Measurements from ENCODE around the gene LDB2.

LDB2 gene

GRCh38 chr4:16750882-16751642 is 147.4 kb downstream of the LDB2 start:
- no peak for DNase-seq

DNA sequence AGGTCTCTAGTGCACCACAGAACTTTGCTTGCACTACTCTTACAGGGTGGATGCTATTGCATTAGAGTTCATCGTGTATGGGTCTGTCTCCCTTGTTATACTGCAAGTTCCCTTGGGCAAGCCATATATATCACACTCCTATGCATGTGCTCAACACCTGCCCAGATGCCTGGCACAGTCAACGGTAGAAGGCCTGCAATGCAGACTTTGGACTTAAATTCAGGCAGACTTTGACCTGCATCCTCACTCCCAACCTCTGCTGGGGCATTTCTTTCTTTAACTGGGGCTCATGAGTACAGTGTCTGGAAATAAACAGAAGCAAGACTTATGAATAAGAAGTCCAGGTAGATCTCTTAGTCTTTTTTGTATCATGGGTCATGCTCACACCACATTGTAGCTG is 148.2 kb downstream of the LDB2 start:
- no peak for DNase-seq

DNA sequence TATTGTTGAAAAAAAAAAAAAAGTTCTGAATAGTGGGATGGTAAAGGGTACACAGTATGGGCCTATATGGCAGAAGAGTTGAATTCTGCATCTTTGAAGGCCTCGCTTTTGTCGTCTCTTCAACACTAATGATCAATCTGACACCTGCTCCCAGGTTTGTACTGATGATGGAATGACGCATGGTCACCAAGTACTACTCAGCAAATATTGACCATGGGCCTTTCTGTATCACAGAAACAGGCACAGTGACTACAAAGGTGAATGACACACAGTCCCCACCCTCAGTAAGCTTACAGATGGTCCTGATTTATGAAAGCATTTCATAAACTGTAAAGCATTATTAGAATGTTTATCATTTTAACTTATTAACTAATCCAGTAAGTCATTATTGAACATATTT is 152.6 kb downstream of the LDB2 start:
- no peak for DNase-seq

GRCh38 chr4:16745009-16745635 is 153.3 kb downstream of the LDB2 start:
- no peak for DNase-seq

DNA sequence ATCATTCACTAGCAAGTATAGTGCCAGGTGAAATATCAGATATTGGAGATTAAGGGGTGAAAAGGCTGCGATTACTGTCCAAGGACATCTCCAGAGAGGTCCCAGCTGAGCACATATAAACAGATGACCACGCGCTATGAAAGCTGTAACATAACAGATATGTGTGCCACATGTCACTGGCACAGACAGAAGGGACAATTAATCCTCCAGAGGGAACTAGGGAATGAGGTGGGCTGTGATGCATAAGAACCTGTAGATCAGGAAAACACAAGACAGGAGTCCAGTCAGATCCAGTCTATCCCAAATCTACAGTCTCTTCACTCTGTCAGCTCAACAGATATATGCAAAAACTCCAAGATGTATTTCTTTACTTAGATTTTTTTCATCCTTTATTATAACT is 157.2 kb downstream of the LDB2 start:
- DNase-seq, result no peak

GRCh38 chr4:16739997-16740624 is 158.3 kb downstream of the LDB2 start:
- DNase-seq, result no peak

- no peak for DNase-seq
These were observed 159.9 kb downstream of the LDB2 start for GRCh38 chr4:16738558-16738957.

- DNase-seq, result no peak
These were observed 164.9 kb downstream of the LDB2 start for GRCh38 chr4:16733509-16733908.

DNA sequence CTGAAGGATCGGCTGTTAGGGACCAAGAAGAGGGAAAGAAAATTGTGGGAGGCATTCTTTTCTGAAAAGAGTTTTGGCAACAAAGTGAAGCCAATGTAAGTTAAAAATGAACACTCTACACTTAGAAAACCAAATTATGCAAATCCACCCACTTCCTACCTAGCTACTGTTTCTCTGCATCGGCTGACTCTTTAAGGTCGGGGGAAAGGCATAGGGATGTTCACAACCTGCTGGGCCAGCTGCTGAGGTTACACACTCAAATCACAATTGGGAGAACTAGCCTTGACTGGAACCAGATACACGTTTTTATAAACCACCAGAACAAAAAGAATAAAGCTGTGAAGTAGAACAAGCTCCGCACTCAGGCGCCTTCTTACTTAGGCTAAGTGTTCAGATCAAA is 165.7 kb downstream of the LDB2 start:
- no peak for DNase-seq

GRCh38 chr4:16731776-16732380 is 166.6 kb downstream of the LDB2 start:
- DNase-seq, result no peak

- DNase-seq, result no peak
These were observed 167.8 kb downstream of the LDB2 start for GRCh38 chr4:16730522-16731205.

GRCh38 chr4:16729336-16729735 is 169.1 kb downstream of the LDB2 start:
- no peak for DNase-seq

- no peak for DNase-seq
These were observed 169.6 kb downstream of the LDB2 start for GRCh38 chr4:16728849-16729248.

DNA sequence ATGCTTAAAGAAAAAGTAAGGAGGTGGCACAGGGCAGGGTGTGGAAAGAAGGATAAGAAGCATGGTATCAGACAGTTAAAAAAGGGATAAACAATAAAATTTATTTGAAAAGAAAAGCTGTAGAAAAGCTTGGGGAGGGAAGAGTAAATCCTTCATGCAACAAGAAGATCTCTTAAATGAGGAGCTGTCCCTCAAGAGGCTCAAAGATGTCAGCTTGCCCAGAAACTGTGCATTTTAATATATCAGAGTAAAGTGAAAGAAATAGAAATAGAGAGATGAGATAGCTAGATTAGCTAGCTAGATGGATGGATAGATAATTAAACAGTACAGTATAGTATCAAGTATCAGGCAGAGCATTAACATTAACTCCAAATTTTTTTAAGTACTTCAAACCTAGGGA is 170.3 kb downstream of the LDB2 start:
- no peak for DNase-seq

DNA sequence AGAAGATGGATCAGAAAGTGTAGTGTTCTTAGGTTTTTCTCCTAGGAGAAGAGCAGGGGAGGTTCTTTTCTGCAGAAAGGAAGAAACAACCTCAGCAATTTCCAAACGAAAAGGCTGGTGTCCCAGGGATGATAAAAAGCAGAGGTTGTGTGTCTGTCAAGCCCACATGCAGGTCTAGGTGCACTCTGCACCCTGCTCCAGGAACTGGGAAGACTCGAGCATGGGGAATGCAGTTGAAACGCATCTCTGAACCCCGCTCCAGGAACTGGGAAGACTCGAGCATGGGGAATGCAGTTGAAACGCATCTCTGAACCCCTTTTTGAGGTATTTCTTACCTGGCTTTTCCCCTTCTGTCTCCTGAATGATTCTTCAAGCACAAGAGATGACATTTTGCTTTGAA is 171.2 kb downstream of the LDB2 start:
- no peak for DNase-seq

DNA sequence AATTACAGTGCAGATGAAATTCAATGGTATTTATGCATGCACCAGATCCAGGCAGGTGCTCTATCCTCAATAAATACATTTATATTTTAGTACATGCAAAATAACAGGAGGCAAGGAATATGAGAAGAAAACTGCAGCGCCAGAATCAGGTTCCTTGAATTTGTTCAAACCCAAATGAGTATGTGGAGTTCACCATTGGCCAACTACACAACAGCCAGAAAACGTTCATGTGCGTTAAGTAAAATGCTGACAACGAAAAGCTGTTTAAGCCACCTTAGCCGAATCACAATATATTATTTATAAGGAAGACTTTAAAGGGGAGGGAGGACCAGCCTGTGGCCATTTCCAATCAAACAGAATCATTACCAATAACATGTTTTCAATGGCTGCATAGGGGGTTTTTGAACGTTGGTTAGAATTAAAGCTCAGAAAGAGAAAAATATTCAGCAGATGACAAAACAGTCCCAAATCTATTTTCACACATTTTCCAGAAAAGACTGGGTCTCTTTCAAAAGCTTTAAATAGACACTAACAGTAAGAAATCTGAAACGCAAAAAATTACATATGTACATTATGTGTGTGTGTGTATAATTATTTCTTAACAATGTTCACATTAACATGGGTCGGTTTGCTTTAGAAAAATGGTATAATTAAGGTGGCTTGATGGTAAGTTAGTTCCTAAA is 171.9 kb downstream of the LDB2 start:
- DNase-seq, result no peak

DNA sequence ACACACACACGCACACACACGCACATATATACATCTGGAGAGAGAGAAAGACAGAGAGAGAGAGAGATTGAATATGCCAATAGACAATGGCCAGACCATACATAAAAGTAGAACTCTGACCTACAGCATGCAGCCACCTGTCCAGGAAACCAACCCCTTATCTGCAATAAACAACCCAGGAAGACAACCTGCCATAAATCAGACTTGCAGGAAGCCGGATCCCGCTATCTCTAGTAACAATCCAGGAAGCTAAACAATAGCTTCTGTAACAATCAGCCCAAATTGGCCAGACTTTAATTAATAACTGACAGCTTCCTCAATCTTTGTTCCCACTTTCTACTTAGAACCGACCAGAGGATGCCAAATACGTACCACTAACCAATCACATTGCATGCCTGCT is 173.2 kb downstream of the LDB2 start:
- no peak for DNase-seq

- no peak for DNase-seq
These were observed 176.0 kb downstream of the LDB2 start for GRCh38 chr4:16722416-16722815.

- DNase-seq, result no peak
These were observed 176.7 kb downstream of the LDB2 start for GRCh38 chr4:16721613-16722291.

DNA sequence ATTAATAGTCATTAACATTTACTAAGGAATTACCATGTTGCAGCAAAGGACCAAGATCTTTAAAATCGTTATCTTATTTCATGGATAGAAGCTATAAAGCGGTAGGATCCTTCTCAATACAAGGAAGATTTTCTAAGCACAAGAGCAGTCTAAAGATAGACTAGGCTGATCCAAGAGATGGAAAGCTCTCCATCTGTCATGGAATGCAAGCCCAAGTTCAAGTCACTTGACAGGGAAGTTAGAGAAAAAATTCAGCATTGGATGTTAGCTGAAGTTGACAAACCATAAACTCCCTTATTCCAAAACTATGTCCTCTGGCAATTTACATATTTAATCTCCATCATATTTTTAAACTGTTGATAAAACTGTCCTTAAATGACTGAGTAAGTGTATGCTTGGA is 177.7 kb downstream of the LDB2 start:
- no peak for DNase-seq

- DNase-seq, result no peak
These were observed 181.0 kb downstream of the LDB2 start for GRCh38 chr4:16717266-16717970.
